Measurements from ENCODE around the gene LGALS9.
"Not testable (repeated sequence)": the region's sequence is repeated elsewhere in the genome, so short reads cannot be mapped to it uniquely, and the experiment has no call there.

Gene LGALS9

GRCh38 chr17:27671591-27671910, 40.6 kb downstream of the LGALS9 start:
- no peak for DNase-seq (ENCODE audit: low read depth, low spot score)
- Histone ChIP-seq H3K9ac (ENCODE audit: insufficient read length) (no peak overlapping the region), H3K9me3 (ENCODE audit: low read depth, low read length) (no peaks in the 10 kb centered on the region), H3K36me3 (ENCODE audit: insufficient read depth, low read length) (no peaks in the 10 kb centered on the region), H3K27ac (no peak overlapping the region), H3K4me3 (no peak overlapping the region)
- TF ChIP-seq FOXP2 (optimal IDR thresholded peaks at IDR 0.05; ENCODE audit: control extremely low read depth, extremely low read length, insufficient read depth) (no peak), POLR2AphosphoS5 (IDR thresholded peaks at IDR 0.05; ENCODE audit: borderline replicate concordance, low read depth, low read length) (no peak), EZH2 (IDR thresholded peaks at IDR 0.05) (no peak)

GRCh38 chr17:27671977-27672480, 41.0 kb downstream of the LGALS9 start:
- H3K9ac ChIP-seq (ENCODE audit: insufficient read length); H3K36me3 ChIP-seq (ENCODE audit: insufficient read depth, low read length); DNase-seq (ENCODE audit: low read depth, low spot score); H3K27ac ChIP-seq; H3K4me3 ChIP-seq; H3K9me3 ChIP-seq (ENCODE audit: low read depth, low read length): not testable (repeated sequence)

- DNase-seq (ENCODE audit: low read depth, low spot score): no peak
- Histone ChIP-seq H3K9ac (ENCODE audit: insufficient read length) (no peak overlapping the region), H3K27ac (no peak overlapping the region), H3K4me3 (no peak overlapping the region), H3K9me3 (ENCODE audit: low read depth, low read length) (no peaks in the 10 kb centered on the region), H3K36me3 (ENCODE audit: insufficient read depth, low read length) (no peaks in the 10 kb centered on the region)
- TF ChIP-seq FOXP2 (optimal IDR thresholded peaks at IDR 0.05; ENCODE audit: control extremely low read depth, extremely low read length, insufficient read depth): no peak
- TF ChIP-seq POLR2AphosphoS5 (IDR thresholded peaks at IDR 0.05; ENCODE audit: borderline replicate concordance, low read depth, low read length): no peak
- no peak for TF ChIP-seq EZH2 (IDR thresholded peaks at IDR 0.05)
These were observed 43.3 kb downstream of the LGALS9 start for GRCh38 chr17:27674335-27674734.

GRCh38 chr17:27677191-27677590, 46.2 kb downstream of the LGALS9 start:
- Histone ChIP-seq H3K9ac (ENCODE audit: insufficient read length) (no peak overlapping the region), H3K4me3 (no peak overlapping the region), H3K36me3 (ENCODE audit: insufficient read depth, low read length) (no peaks in the 10 kb centered on the region), H3K9me3 (ENCODE audit: low read depth, low read length) (no peaks in the 10 kb centered on the region), H3K27ac (no peak overlapping the region)
- DNase-seq (ENCODE audit: low read depth, low spot score): no peak
- TF ChIP-seq FOXP2 (optimal IDR thresholded peaks at IDR 0.05; ENCODE audit: control extremely low read depth, extremely low read length, insufficient read depth): no peak
- TF ChIP-seq POLR2AphosphoS5 (IDR thresholded peaks at IDR 0.05; ENCODE audit: borderline replicate concordance, low read depth, low read length): no peak
- no peak for TF ChIP-seq EZH2 (IDR thresholded peaks at IDR 0.05)

GRCh38 chr17:27686322-27686721, 55.3 kb downstream of the LGALS9 start:
- not testable (repeated sequence) for H3K27ac ChIP-seq; H3K36me3 ChIP-seq (ENCODE audit: insufficient read depth, low read length); H3K9me3 ChIP-seq (ENCODE audit: low read depth, low read length); H3K4me3 ChIP-seq; DNase-seq (ENCODE audit: low read depth, low spot score); H3K9ac ChIP-seq (ENCODE audit: insufficient read length)

GRCh38 chr17:27690882-27691281, 59.9 kb downstream of the LGALS9 start:
- H3K36me3 ChIP-seq (ENCODE audit: insufficient read depth, low read length): no peaks in the 10 kb centered on the region
- no peak overlapping the region for H3K9ac ChIP-seq (ENCODE audit: insufficient read length)
- no peaks in the 10 kb centered on the region for H3K9me3 ChIP-seq (ENCODE audit: low read depth, low read length)
- TF ChIP-seq POLR2AphosphoS5 (IDR thresholded peaks at IDR 0.05; ENCODE audit: borderline replicate concordance, low read depth, low read length) (no peak), FOXP2 (optimal IDR thresholded peaks at IDR 0.05; ENCODE audit: control extremely low read depth, extremely low read length, insufficient read depth) (no peak), EZH2 (IDR thresholded peaks at IDR 0.05) (no peak)
- no peak for DNase-seq (ENCODE audit: low read depth, low spot score)
- H3K4me3 ChIP-seq: no peak overlapping the region
- no peak overlapping the region for H3K27ac ChIP-seq

GRCh38 chr17:27695254-27695814, 64.3 kb downstream of the LGALS9 start:
- H3K9me3 ChIP-seq (ENCODE audit: low read depth, low read length); DNase-seq (ENCODE audit: low read depth, low spot score); H3K36me3 ChIP-seq (ENCODE audit: insufficient read depth, low read length); H3K4me3 ChIP-seq; H3K9ac ChIP-seq (ENCODE audit: insufficient read length); H3K27ac ChIP-seq: not testable (repeated sequence)

Data from SK-N-MC (cell line).